ENCODE data around the gene CHST8.
A peak's percentile ranks its signal among the peaks of the same experiment; 100 is the strongest.

The CHST8 gene

GRCh38 chr19:33736158-33736557 lies 114.4 kb downstream of the CHST8 start:
- DNase-seq (ENCODE audit: low read depth, low spot score) = no peak

DNA sequence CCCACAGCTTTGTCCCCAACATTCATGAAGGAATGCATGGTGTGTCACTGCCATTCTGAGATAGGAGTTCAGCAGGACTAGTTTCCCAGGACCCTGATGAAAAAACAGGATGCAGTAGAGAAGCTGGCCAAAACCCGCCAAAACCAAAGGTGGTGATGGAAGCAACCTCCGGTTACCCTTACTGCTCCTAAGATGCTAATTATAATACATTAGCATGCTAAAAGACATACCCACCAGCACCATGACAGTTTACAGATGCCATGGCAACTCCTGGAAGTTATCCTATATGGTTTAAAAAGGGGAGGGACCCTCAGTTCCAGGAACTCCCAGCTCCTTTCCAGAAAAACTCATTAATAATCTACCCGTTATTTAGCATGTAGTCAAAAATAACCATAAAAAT lies 115.0 kb downstream of the CHST8 start:
- DNase-seq (ENCODE audit: low read depth, low spot score) = no peak

DNA sequence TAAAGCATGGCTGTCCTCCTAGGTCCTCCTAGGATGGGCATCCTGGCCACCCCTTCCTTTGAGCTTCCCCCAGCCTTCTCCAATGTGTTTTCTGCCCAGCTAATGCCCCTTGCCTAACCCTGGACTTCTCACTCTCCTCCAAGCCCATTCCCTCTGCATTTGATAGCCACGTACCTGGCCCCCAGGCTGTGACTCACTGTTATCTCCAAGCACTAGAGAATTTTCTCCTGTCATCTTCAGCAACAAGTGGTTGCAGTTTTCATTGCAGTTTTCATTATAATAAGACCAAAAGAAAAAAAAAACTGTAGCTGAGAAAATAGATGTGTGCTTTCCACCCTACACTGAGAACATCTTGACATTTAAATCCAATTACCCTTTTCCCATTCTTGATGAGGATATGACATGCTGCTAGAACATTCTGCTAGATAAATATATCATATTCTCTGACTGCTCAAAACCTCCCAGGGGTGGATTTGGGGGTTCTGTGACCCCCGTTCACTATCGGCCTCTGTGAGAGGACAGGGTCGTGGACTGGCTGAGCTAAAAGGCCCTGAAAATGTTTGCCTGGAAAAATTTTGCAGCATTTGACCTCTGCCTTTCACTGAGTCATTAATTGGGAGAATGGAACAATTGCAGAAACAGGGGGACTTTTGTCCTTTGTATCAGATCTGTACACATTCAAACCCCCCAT lies 116.1 kb downstream of the CHST8 start:
- no peak for DNase-seq (ENCODE audit: low read depth, low spot score)

- peak; percentile 48 for DNase-seq (ENCODE audit: low read depth, low spot score)
These were observed 119.2 kb downstream of the CHST8 start for GRCh38 chr19:33740811-33741396.

DNA sequence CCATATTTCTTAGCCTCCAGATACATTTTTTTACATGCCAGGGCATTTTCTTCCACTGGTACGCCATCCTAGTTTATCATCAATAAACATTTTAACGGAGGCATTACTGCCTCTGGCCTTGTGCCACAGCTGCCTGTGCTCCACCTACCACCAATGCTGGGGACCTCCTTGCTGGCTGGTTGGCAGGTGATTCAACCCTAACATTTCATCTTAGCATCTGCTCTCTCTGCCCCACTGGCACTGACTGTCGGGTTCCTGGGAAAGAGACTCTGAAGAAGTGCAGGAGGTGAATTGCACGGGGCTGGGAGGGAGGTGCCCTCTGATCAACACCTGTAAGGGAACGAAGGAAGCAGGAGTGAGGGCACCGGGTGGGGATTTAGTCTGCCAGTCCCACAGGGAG lies 123.5 kb downstream of the CHST8 start:
- no peak for DNase-seq (ENCODE audit: low read depth, low spot score)

GRCh38 chr19:33746159-33746558 lies 124.4 kb downstream of the CHST8 start:
- DNase-seq (ENCODE audit: low read depth, low spot score) = no peak

DNA sequence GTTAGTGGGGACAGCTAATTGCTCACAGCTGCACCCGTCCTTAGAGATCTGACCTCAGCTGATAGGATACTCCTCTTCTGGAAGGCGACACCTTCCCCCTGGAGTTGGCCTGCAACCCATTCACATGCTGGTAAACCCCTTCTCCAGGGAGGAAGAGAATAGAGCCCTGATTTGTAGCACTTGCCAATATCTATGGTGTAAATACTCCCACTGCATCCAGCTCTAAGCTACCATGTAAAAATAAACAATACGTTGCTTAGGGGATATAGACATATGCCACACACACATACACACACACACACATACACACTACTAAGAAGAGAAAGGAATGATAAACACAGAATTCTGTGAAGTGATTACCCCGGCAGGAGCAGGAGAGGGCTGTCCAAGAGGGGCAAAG lies 125.5 kb downstream of the CHST8 start:
- no peak for DNase-seq (ENCODE audit: low read depth, low spot score)

GRCh38 chr19:33748231-33748630 lies 126.5 kb downstream of the CHST8 start:
- DNase-seq (ENCODE audit: low read depth, low spot score) = no peak

- no peak for DNase-seq (ENCODE audit: low read depth, low spot score)
These were observed 127.3 kb downstream of the CHST8 start for GRCh38 chr19:33749016-33749415.

DNA sequence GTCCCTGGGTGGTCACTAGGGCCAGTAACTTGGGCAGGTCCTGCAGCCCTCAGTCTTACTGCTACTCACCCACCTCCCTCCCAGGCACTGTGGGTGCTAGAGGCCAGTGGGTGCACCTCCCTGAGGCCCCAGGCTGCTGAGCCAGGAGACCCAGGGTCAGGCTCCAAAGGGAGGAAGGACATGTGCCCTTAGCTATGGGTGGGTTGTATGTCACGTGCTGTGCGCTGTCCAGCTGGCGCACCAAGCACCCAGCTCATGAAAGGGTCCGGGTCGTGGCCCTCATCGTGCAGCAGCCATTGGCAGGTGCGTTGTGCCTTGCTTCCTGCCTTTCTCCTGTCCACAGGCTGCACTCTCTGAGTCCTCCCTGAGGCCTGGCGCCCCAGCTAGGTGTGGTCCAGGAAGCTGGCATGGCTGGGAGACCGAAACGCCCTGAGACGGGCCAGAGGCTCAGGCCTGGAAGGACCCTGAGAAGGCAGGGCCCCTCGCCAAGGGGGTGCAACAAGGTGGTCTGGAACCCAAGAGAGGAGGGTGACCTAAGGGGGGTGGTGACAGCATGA lies 127.9 kb downstream of the CHST8 start:
- DNase-seq (ENCODE audit: low read depth, low spot score) = no peak

GRCh38 chr19:33750587-33751435 lies 129.1 kb downstream of the CHST8 start:
- no peak for DNase-seq (ENCODE audit: low read depth, low spot score)

GRCh38 chr19:33751436-33751770 lies 129.7 kb downstream of the CHST8 start:
- no peak for DNase-seq (ENCODE audit: low read depth, low spot score)

GRCh38 chr19:33752018-33752800 lies 130.5 kb downstream of the CHST8 start:
- DNase-seq (ENCODE audit: low read depth, low spot score) = no peak

DNA sequence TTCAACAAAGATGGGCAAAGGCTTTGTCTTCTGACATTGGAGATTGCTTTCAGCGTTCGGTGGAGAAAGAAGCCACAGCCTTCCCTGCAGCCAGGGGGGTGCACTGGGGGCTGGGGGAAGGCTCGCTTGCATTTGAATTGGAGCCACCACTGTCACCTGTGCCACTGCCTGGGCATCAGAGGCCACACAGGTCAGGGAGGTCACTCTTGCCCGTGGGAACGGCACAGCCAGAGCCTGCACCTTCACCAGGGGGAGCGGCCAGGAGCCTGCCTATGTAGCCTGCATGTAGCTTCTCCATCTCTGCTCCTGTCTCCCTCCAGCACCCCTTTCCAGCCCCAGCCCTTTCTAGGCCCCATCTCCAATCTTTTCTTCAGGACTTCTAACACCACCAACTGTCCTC lies 131.2 kb downstream of the CHST8 start:
- no peak for DNase-seq (ENCODE audit: low read depth, low spot score)

- DNase-seq (ENCODE audit: low read depth, low spot score) = no peak
These were observed 132.6 kb downstream of the CHST8 start for GRCh38 chr19:33754361-33754760.

- DNase-seq (ENCODE audit: low read depth, low spot score) = no peak
These were observed 133.6 kb downstream of the CHST8 start for GRCh38 chr19:33755099-33756035.

DNA sequence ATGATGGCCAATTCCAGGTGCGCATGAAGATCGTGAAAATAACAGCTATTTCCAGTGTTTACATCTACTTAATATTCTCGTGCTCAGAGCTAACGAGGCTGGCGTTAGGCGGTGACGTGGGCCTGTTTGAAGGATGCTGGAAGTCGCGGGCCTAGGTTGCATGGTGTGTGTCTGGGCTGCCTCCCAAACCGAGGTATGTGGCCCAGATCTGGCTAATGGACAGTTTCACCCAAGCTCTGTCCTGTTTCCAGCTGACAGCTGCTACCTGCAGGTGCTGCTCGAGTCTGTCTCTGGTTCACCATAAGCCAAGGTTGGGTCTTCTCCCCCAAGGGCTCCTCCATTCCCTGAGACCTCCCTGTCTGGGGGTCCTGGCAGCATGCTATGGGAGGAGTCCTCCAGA lies 134.4 kb downstream of the CHST8 start:
- no peak for DNase-seq (ENCODE audit: low read depth, low spot score)

- no peak for DNase-seq (ENCODE audit: low read depth, low spot score)
These were observed 136.8 kb downstream of the CHST8 start for GRCh38 chr19:33758541-33759013.

- DNase-seq (ENCODE audit: low read depth, low spot score) = no peak
These were observed 137.6 kb downstream of the CHST8 start for GRCh38 chr19:33759356-33759755.

- no peak for DNase-seq (ENCODE audit: low read depth, low spot score)
These were observed 142.0 kb downstream of the CHST8 start for GRCh38 chr19:33763633-33764371.
